ENCODE data around the gene GNRH2. TPM values are rescaled to one million over a fixed set of nuclear protein-coding genes. Genes with fewer than 3 reads are reported as not detected.
"Not testable (repeated sequence)": the region's sequence is repeated elsewhere in the genome, so short reads cannot be mapped to it uniquely, and the experiment has no call there.

GNRH2 gene
- total RNA-seq, 1 donor from 2014 or later = not detected

DNA sequence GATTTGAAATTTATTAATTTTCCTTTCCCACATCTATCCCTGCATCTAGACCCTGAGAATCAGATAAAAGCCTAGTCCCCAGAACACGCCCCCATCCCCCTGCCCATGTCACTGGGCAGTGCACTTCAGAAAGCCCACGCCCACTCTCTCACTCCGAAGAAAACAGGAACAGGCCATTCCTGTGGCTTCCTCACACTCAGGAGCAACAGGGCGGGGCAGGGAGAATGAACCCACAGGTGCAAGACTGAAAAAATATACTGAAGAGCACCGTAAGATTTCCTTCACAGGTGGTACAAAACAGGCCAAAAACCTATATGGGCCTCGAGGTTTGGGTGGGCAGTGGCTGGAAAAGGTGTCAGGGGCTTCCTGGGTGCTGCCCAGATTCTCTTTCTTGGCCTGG is 31.4 kb downstream of the GNRH2 start:
- TF ChIP-seq, protein P1, sequence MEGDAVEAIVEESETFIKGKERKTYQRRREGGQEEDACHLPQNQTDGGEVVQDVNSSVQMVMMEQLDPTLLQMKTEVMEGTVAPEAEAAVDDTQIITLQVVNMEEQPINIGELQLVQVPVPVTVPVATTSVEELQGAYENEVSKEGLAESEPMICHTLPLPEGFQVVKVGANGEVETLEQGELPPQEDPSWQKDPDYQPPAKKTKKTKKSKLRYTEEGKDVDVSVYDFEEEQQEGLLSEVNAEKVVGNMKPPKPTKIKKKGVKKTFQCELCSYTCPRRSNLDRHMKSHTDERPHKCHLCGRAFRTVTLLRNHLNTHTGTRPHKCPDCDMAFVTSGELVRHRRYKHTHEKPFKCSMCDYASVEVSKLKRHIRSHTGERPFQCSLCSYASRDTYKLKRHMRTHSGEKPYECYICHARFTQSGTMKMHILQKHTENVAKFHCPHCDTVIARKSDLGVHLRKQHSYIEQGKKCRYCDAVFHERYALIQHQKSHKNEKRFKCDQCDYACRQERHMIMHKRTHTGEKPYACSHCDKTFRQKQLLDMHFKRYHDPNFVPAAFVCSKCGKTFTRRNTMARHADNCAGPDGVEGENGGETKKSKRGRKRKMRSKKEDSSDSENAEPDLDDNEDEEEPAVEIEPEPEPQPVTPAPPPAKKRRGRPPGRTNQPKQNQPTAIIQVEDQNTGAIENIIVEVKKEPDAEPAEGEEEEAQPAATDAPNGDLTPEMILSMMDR (conservative IDR thresholded peaks at IDR 0.05; ENCODE audit: low read depth, low read length) = no peak
- H3K4me3 ChIP-seq (ENCODE audit: low read depth, low read length) = no peak overlapping the region
- no peak for DNase-seq (ENCODE audit: low read depth)

DNA sequence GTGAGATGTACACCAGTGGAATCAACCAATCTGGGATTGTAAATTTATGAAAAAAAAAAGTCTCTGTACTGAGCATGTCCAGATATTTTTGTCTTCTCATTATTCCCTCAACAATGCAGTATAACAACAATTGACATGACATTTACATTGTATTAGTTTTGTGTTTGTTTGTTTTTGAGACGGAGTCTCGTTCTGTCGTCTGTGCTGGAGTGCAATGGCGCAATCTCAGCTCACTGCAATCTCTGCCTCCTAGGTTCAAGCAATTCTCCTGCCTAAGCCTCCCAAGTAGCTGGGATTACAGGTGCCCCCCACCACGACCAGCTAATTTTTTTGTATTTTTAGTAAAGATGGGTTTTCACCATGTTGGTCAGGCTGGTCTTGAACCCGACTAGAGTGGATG is 31.9 kb downstream of the GNRH2 start:
- not testable (repeated sequence) for H3K4me3 ChIP-seq (ENCODE audit: low read depth, low read length); DNase-seq (ENCODE audit: low read depth)

DNA sequence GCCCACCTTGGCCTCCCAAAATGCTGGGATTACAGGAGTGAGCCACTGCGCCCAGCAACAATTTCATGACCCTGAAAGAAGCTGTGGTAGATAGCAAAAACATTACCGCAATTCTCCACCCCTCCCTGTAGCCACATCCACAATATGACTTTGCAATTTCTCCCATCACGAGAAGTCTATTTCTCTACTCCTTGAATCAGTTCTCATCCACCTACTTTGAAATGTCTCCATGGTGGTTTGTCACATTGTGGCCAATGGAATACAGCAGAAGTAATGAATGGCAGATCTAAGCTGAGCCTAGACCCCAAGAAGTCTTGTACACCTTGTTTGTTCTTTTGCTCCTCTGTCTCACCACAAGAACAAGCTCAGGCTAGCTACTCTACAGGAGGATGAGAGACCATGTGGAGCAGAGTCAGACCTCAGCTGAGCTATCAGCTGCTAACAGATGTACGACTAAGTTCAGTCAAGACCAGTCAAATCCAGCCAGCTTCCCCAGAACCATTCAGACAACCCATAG is 34.3 kb downstream of the GNRH2 start:
- DNase-seq (ENCODE audit: low read depth) = no peak
- no peak overlapping the region for H3K4me3 ChIP-seq (ENCODE audit: low read depth, low read length)
- TF ChIP-seq, protein P1 (conservative IDR thresholded peaks at IDR 0.05; ENCODE audit: low read depth, low read length) = no peak

DNA sequence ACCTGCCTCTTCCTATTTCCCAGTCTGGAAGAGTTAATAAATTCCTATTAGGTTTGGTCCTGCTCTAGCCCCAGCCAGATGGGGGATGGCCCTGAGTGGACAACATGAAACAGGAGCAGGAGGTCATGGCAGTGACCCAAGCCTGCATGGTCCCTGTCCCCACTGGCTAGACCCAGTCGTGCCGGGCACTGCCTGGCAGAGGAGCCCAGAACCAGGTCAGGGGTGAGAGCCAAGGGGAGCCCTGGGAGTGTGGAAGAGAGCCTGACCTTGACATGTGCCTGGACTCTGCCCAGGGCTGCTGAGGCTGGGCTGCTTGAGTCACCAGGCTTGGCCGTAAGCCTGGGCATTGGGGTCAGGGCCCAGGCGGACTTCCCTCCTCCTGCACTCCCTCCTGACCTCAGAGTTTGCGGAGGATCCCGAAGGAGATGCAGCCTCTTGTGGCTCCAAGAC is 37.5 kb downstream of the GNRH2 start:
- no peak for DNase-seq (ENCODE audit: low read depth)
- TF ChIP-seq, protein P1 (conservative IDR thresholded peaks at IDR 0.05; ENCODE audit: low read depth, low read length) = no peak
- H3K4me3 ChIP-seq (ENCODE audit: low read depth, low read length) = no peak overlapping the region

DNA sequence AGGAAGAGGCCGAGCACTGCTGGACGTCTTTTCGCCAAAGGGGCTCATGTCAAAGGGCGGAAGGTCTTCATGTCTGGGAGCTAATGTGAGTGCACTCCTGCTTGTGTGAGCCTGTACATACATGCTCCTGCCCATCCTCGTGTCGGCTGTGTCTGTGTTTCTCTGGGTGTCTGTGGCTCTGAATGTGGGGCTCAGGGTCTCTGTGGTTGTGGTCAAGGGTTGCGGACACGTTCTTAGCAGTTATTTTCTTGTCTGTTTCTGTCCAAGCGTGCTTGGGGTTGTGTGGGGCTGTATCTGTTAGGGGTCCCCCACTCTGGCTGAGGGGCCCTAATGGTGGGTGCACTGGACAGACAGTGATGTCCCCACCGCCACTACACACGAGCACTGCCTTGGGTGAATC is 38.2 kb downstream of the GNRH2 start:
- no peak overlapping the region for H3K4me3 ChIP-seq (ENCODE audit: low read depth, low read length)
- no peak for DNase-seq (ENCODE audit: low read depth)
- TF ChIP-seq, protein P1 (conservative IDR thresholded peaks at IDR 0.05; ENCODE audit: low read depth, low read length) = no peak

DNA sequence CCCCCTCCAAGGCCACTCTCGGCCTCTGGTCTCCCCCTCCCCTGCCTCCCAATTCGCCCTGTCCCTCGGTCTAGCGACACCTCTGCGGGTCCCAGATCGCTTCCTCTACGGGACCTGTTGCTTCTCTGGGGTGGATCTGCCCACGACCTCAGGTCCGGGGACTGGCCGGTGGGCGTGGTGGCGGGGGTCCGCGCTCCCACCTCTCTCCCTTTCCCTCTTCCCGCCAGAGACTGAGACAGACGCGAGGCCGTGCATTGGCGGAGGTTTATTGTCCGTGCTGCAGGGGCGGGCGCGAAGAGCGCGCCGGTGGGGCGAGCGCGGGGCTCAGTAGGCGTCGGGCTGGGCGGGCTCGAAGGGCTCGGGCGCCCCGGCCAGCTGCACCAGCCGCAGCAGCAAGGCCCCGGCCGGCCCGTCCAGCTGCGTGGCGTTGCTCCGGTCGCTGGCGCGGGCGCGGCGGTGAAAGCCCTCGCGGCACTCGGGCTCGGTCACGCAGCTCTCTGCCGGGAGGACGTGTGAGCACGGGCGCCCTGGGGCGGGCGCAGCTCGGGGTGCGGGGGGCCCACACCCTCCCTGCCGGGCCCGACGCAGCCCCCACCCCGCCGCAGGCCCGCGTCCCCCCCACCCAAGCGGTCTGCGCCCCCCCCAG is 39.0 kb downstream of the GNRH2 start:
- H3K4me3 ChIP-seq (ENCODE audit: low read depth, low read length) = no peak overlapping the region
- no peak for DNase-seq (ENCODE audit: low read depth)
- TF ChIP-seq, protein P1 (conservative IDR thresholded peaks at IDR 0.05; ENCODE audit: low read depth, low read length) = no peak

DNA sequence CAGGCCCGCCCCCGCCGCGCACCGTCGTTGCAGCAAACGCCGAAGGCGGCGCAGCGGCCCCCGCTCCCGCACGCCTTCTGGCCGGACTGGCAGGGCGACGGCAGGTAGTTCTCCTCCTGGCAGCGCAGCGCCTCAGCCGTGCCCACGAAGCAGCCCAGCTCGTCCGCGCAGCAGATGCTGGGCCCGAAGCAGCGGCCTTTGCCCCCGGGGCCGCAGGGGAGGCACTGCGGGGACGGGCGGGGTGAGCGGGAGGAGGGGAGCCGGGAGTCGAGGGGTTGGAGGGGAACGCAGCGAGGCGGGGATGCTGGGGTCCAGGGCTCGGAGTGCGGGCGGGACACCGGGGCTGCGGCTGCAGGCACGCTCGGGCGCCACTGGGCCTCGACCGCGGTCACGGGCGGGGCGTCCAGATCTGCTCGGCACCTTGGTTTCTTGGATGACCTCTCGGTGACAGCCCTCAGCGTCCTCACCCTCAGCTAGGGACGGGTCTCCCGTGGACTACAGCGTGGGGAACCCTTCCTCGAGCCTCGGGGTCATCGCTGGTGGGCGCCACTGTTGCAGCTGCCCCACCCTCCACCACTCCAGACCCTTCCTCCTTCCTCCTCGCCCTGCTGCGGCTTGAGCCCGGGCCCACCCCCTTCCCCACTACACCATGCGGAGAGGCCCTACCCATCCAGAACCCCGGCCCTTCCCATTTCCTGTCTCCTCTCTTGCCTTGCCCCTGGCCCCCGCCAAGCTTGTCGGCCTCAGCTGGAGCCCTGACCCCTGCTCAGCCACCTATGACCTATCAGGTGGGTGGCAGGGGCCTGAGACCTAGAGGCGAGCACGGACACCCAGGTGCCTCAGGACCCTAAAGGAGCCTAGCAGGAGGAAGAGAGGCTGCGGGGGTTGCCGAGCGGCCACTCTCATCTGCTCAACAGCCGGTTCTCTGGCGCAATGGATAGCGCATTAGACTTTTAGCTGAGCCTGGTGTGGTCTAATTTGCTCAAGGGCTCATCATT is 39.8 kb downstream of the GNRH2 start:
- TF ChIP-seq, protein P1 (conservative IDR thresholded peaks at IDR 0.05; ENCODE audit: low read depth, low read length) = no peak
- no peak overlapping the region for H3K4me3 ChIP-seq (ENCODE audit: low read depth, low read length)
- no peak for DNase-seq (ENCODE audit: low read depth)
